ENCODE data around the gene SLC15A4.

SLC15A4 gene

DNA sequence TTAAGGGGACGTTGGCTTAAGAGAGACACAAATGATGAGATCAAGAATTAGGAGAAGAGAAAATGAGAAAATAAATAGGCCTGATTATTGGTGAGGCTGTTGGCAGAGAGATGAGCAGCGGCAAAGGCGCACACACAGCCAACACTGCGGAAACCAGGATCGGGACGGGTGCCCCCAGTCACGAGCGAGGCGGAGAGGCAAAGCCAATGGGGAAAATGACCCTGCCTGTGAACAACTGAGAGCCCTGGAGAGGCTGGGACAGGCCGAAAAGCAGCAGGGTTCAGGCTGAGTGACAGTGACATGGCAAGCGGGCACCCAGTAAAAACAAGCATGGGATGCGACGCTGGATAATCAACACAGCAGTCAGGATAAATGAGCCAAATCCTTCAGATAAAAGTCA, 21.0 kb downstream of the SLC15A4 start:
- Histone ChIP-seq H3K18ac (ENCODE audit: low read length) (peak overlapping the region; percentile 59), H2BK12ac (ENCODE audit: low read length) (no peak overlapping the region), H2BK120ac (ENCODE audit: insufficient read depth, low read length, poor library complexity) (no peak overlapping the region), H3K23ac (ENCODE audit: low read length) (no peak overlapping the region), H3K4ac (ENCODE audit: low read depth, low read length) (no peak overlapping the region), H3K36me3 (ENCODE audit: control insufficient read depth in 1 of 2, insufficient read depth in 2 of 2, low read length in 2 of 2) (peaks cover 35 to 40% of the 10 kb centered on the region in 2 experiments), H3K14ac (ENCODE audit: low read length) (no peak overlapping the region), H3K9ac (ENCODE audit: low read length) (no peak overlapping the region), H4K12ac (ENCODE audit: low read depth, low read length) (no peak overlapping the region), H3K4me3 (ENCODE audit: low read depth, low read length) (no peak overlapping the region), H4K8ac (ENCODE audit: low read depth, low read length) (no peak overlapping the region), H2AFZ (ENCODE audit: insufficient read depth, low read length, poor library complexity) (no peak overlapping the region), H4K91ac (ENCODE audit: low read depth, low read length) (no peak overlapping the region), H3K4me1 (ENCODE audit: control insufficient read depth in 1 of 2, insufficient read depth in 2 of 2, low read length in 2 of 2) (no peaks in the 10 kb centered on the region), H3K27me3 (ENCODE audit: insufficient read depth, low read length) (no peaks in the 10 kb centered on the region), H2AK5ac (ENCODE audit: low read length) (no peak overlapping the region), H3K27ac (ENCODE audit: low read depth, low read length) (no peak overlapping the region), H2BK5ac (ENCODE audit: low read depth, low read length, poor library complexity) (no peak overlapping the region), H3K9me3 (ENCODE audit: insufficient read depth, low read depth, low read length) (no peaks in the 10 kb centered on the region), H3K79me2 (ENCODE audit: control insufficient read depth, insufficient read depth, low read length, poor library complexity) (no peaks in the 10 kb centered on the region), H3K4me2 (ENCODE audit: low read length) (no peak overlapping the region), H3K79me1 (ENCODE audit: low read length) (no peaks in the 10 kb centered on the region)
- WGBS (ENCODE audit: extremely low coverage, insufficient coverage, insufficient read length), result no CpG with 5 or more reads among the region's 13 CpGs
- no peak for DNase-seq

DNA sequence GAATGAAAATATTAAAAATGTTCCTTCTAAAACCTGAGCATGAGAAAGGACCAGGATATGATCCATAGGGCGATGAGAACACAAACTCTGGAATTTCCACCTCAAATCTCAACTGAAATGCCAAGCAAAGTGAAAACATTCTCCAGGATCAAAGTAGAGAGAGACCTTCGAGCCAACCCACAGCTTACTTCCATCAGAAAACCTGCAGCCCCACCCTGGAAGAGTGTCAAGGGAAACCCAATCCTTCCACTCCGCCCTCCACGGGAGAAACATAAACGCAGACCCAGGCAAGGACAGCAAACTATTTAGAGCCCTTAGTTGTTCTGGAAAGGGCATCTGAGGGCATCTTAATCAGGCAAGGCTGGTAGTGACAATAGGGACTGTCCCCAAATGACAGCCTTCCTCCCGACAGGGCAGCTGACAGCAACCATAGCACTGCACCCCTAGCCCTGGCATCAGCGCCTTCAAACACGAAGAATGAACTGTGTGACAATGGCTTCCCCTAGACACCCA, 21.8 kb downstream of the SLC15A4 start:
- Histone ChIP-seq H3K79me2 (ENCODE audit: control insufficient read depth, insufficient read depth, low read length, poor library complexity) (no peaks in the 10 kb centered on the region), H3K14ac (ENCODE audit: low read length) (no peak overlapping the region), H2BK12ac (ENCODE audit: low read length) (no peak overlapping the region), H3K9ac (ENCODE audit: low read length) (peak overlapping the region; percentile 53), H4K91ac (ENCODE audit: low read depth, low read length) (no peak overlapping the region), H2BK120ac (ENCODE audit: insufficient read depth, low read length, poor library complexity) (no peak overlapping the region), H3K79me1 (ENCODE audit: low read length) (no peaks in the 10 kb centered on the region), H3K4me2 (ENCODE audit: low read length) (no peak overlapping the region), H3K27me3 (ENCODE audit: insufficient read depth, low read length) (no peaks in the 10 kb centered on the region), H3K9me3 (ENCODE audit: insufficient read depth, low read depth, low read length) (peaks cover 2% of the 10 kb centered on the region), H3K23ac (ENCODE audit: low read length) (peak overlapping the region; percentile 58), H3K27ac (ENCODE audit: low read depth, low read length) (no peak overlapping the region), H3K18ac (ENCODE audit: low read length) (no peak overlapping the region), H3K4me3 (ENCODE audit: low read depth, low read length) (no peak overlapping the region), H2BK5ac (ENCODE audit: low read depth, low read length, poor library complexity) (no peak overlapping the region), H4K8ac (ENCODE audit: low read depth, low read length) (no peak overlapping the region), H4K12ac (ENCODE audit: low read depth, low read length) (no peak overlapping the region), H2AK5ac (ENCODE audit: low read length) (no peak overlapping the region), H2AFZ (ENCODE audit: insufficient read depth, low read length, poor library complexity) (no peak overlapping the region), H3K36me3 (ENCODE audit: control insufficient read depth in 1 of 2, insufficient read depth in 2 of 2, low read length in 2 of 2) (peaks cover 36 to 42% of the 10 kb centered on the region in 2 experiments), H3K4me1 (ENCODE audit: control insufficient read depth in 1 of 2, insufficient read depth in 2 of 2, low read length in 2 of 2) (no peaks in the 10 kb centered on the region), H3K4ac (ENCODE audit: low read depth, low read length) (no peak overlapping the region)
- DNase-seq, result no peak
- WGBS (ENCODE audit: extremely low coverage, insufficient coverage, insufficient read length), result no CpG with 5 or more reads among the region's 8 CpGs

DNA sequence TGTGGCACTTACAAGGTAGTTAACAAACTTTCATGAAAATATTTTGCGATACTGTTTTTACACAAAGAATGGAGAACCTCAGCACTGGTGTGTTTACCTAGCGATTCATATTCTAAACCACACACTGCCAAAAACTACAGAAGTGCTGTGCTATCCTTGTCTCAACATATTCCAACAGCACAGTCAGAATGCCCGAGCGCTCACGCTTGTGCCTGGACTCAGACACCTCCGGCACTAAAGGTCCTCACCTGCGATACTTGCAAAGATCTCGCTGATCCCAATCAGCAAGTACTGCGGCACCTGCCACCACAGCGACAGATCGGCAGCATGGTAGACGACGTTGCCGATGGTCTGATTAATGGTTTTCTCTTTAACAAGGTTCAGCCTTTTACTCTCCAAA, 23.2 kb downstream of the SLC15A4 start:
- H2BK120ac ChIP-seq (ENCODE audit: insufficient read depth, low read length, poor library complexity), result no peak overlapping the region
- no peak overlapping the region for H3K9ac ChIP-seq (ENCODE audit: low read length)
- H2BK12ac ChIP-seq (ENCODE audit: low read length), result no peak overlapping the region
- no peak overlapping the region for H4K12ac ChIP-seq (ENCODE audit: low read depth, low read length)
- no peak overlapping the region for H3K4me3 ChIP-seq (ENCODE audit: low read depth, low read length)
- no peak overlapping the region for H3K23ac ChIP-seq (ENCODE audit: low read length)
- no peaks in the 10 kb centered on the region for H3K79me1 ChIP-seq (ENCODE audit: low read length)
- peaks cover 0 to 2% of the 10 kb centered on the region in 2 experiments for H3K4me1 ChIP-seq (ENCODE audit: control insufficient read depth in 1 of 2, insufficient read depth in 2 of 2, low read length in 2 of 2)
- H4K91ac ChIP-seq (ENCODE audit: low read depth, low read length), result no peak overlapping the region
- H3K27ac ChIP-seq (ENCODE audit: low read depth, low read length), result no peak overlapping the region
- DNase-seq, result no peak
- no peak overlapping the region for H2AFZ ChIP-seq (ENCODE audit: insufficient read depth, low read length, poor library complexity)
- no peak overlapping the region for H4K8ac ChIP-seq (ENCODE audit: low read depth, low read length)
- H3K36me3 ChIP-seq (ENCODE audit: control insufficient read depth in 1 of 2, insufficient read depth in 2 of 2, low read length in 2 of 2), result peaks cover 42 to 47% of the 10 kb centered on the region in 2 experiments
- H3K9me3 ChIP-seq (ENCODE audit: insufficient read depth, low read depth, low read length), result peaks cover 2% of the 10 kb centered on the region
- no peaks in the 10 kb centered on the region for H3K79me2 ChIP-seq (ENCODE audit: control insufficient read depth, insufficient read depth, low read length, poor library complexity)
- no peak overlapping the region for H3K4me2 ChIP-seq (ENCODE audit: low read length)
- H3K27me3 ChIP-seq (ENCODE audit: insufficient read depth, low read length), result no peaks in the 10 kb centered on the region
- no peak overlapping the region for H2AK5ac ChIP-seq (ENCODE audit: low read length)
- H3K4ac ChIP-seq (ENCODE audit: low read depth, low read length), result no peak overlapping the region
- H3K18ac ChIP-seq (ENCODE audit: low read length), result no peak overlapping the region
- WGBS (ENCODE audit: extremely low coverage, insufficient coverage, insufficient read length), result no CpG with 5 or more reads among the region's 14 CpGs
- no peak overlapping the region for H2BK5ac ChIP-seq (ENCODE audit: low read depth, low read length, poor library complexity)
- no peak overlapping the region for H3K14ac ChIP-seq (ENCODE audit: low read length)

DNA sequence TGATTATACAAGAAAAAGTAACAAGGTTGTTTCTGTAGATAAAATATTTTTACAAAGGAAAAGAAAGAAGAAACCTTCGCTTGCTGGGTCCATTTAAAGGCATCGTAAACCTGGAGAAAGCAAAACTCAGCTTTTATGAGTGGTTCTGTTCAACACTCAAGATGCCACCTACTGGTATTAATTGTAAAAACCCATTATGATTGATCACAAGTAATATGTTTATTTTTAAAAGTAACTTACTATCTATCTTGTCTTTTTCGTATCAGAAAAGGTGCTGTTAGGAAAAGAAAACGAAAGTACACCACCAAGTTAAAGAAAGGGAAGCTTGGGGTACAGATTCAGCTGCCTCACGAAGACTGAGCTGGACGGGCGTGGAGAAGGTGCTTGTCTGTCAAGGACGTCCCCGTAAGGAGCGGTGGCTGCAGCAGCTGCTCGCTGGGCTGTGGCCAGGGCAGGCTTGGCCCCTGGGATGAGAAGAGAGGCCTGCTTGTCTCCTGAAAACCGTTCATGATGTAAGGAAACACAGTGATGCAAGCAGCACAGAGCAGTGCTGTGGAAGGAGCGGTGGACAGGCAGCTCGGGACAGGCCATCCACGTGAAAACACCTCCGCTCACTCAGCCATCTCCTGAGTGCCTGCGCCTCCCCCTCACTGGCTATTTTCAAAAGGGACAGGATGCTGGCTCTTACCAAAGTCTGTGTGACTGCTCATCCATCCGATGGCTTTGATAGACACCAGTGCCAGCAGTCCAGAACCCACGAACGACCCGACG, 25.0 kb downstream of the SLC15A4 start:
- H2AK5ac ChIP-seq (ENCODE audit: low read length), result no peak overlapping the region
- H3K36me3 ChIP-seq (ENCODE audit: control insufficient read depth in 1 of 2, insufficient read depth in 2 of 2, low read length in 2 of 2), result peaks cover 51 to 59% of the 10 kb centered on the region in 2 experiments
- no peaks in the 10 kb centered on the region for H3K27me3 ChIP-seq (ENCODE audit: insufficient read depth, low read length)
- no peak overlapping the region for H3K27ac ChIP-seq (ENCODE audit: low read depth, low read length)
- H3K9ac ChIP-seq (ENCODE audit: low read length), result no peak overlapping the region
- no peak overlapping the region for H2BK120ac ChIP-seq (ENCODE audit: insufficient read depth, low read length, poor library complexity)
- H2BK5ac ChIP-seq (ENCODE audit: low read depth, low read length, poor library complexity), result no peak overlapping the region
- H4K12ac ChIP-seq (ENCODE audit: low read depth, low read length), result no peak overlapping the region
- no peak overlapping the region for H3K4ac ChIP-seq (ENCODE audit: low read depth, low read length)
- H3K14ac ChIP-seq (ENCODE audit: low read length), result no peak overlapping the region
- H2BK12ac ChIP-seq (ENCODE audit: low read length), result no peak overlapping the region
- no peak for DNase-seq
- H3K9me3 ChIP-seq (ENCODE audit: insufficient read depth, low read depth, low read length), result peaks cover 2% of the 10 kb centered on the region
- WGBS (ENCODE audit: extremely low coverage, insufficient coverage, insufficient read length), result no CpG with 5 or more reads among the region's 22 CpGs
- no peak overlapping the region for H4K91ac ChIP-seq (ENCODE audit: low read depth, low read length)
- no peak overlapping the region for H3K4me3 ChIP-seq (ENCODE audit: low read depth, low read length)
- H3K4me1 ChIP-seq (ENCODE audit: control insufficient read depth in 1 of 2, insufficient read depth in 2 of 2, low read length in 2 of 2), result peaks cover 0 to 2% of the 10 kb centered on the region in 2 experiments
- no peaks in the 10 kb centered on the region for H3K79me2 ChIP-seq (ENCODE audit: control insufficient read depth, insufficient read depth, low read length, poor library complexity)
- no peak overlapping the region for H3K23ac ChIP-seq (ENCODE audit: low read length)
- H3K79me1 ChIP-seq (ENCODE audit: low read length), result no peaks in the 10 kb centered on the region
- H3K4me2 ChIP-seq (ENCODE audit: low read length), result no peak overlapping the region
- H2AFZ ChIP-seq (ENCODE audit: insufficient read depth, low read length, poor library complexity), result no peak overlapping the region
- no peak overlapping the region for H4K8ac ChIP-seq (ENCODE audit: low read depth, low read length)
- no peak overlapping the region for H3K18ac ChIP-seq (ENCODE audit: low read length)
